Mesenchymal stem cell (in vitro differentiated cells and primary cell): Measurements from ENCODE around the gene RAD51B.

Experiments used
- DNase-seq: peaks from one replicate; pipeline ENCODE4 v3.0.0-alpha.2; 2013
- H2AFZ ChIP-seq: one replicate; pipeline ENCODE4 v1.6.1; 2013; ENCODE audit warnings: low read depth, mild to moderate bottlenecking, control low read depth, inconsistent platforms, low read length, moderate library complexity
- H2AK5ac ChIP-seq: 2 replicates; pipeline ENCODE4 v1.6.1; 2013; ENCODE audit warnings: low read length, moderate library complexity, mild to moderate bottlenecking, inconsistent platforms; ENCODE audit not compliant: severe bottlenecking
- H2BK120ac ChIP-seq: one replicate; pipeline ENCODE4 v1.6.1; 2013; ENCODE audit warnings: low read depth, mild to moderate bottlenecking, inconsistent platforms, low read length, moderate library complexity
- H2BK12ac ChIP-seq, 2 experiments: one replicate each; pipeline ENCODE4 v1.6.1; 2013; ENCODE audit warnings: inconsistent platforms in 2 of 2, low read length in 2 of 2, mild to moderate bottlenecking in 2 of 2, moderate library complexity in 2 of 2, control low read depth in 1 of 2
- H2BK15ac ChIP-seq: one replicate; pipeline ENCODE4 v1.6.1; 2013; ENCODE audit warnings: mild to moderate bottlenecking, low read depth, inconsistent platforms; ENCODE audit not compliant: poor library complexity, severe bottlenecking
- H2BK5ac ChIP-seq: 2 replicates; pipeline ENCODE4 v1.6.1; 2013; ENCODE audit warnings: low read depth, mild to moderate bottlenecking, low read length, control low read depth, inconsistent platforms; ENCODE audit not compliant: poor library complexity, severe bottlenecking
- H3K14ac ChIP-seq, 2 experiments: one replicate each; pipeline ENCODE4 v1.6.1; 2013; ENCODE audit warnings: inconsistent platforms in 2 of 2, low read length in 2 of 2, control low read depth in 1 of 2, mild to moderate bottlenecking in 1 of 2, moderate library complexity in 1 of 2
- H3K18ac ChIP-seq, 2 experiments: one replicate each; pipeline ENCODE4 v1.6.1; 2013; ENCODE audit warnings: inconsistent platforms in 2 of 2, low read length in 2 of 2, control low read depth in 1 of 2, low read depth in 1 of 2, mild to moderate bottlenecking in 1 of 2
- H3K23ac ChIP-seq, 2 experiments: one replicate each; pipeline ENCODE4 v1.6.1; 2013; ENCODE audit warnings: inconsistent platforms in 2 of 2, low read length in 2 of 2, mild to moderate bottlenecking in 2 of 2, moderate library complexity in 2 of 2, control low read depth in 1 of 2
- H3K27ac ChIP-seq: 2 replicates; pipeline ENCODE4 v1.5.1; 2013; ENCODE audit warnings: mild to moderate bottlenecking, moderate library complexity, low read length, control low read depth, inconsistent platforms; ENCODE audit not compliant: poor library complexity, severe bottlenecking
- H3K27me3 ChIP-seq, 2 experiments: 2 replicates each; pipeline versions ENCODE4 v1.6.1 to v1.7.0; 2013; ENCODE audit warnings: low read length in 2 of 2, mild to moderate bottlenecking in 2 of 2, moderate library complexity in 2 of 2, control low read depth in 1 of 2, inconsistent platforms in 1 of 2; ENCODE audit not compliant: control insufficient read depth in 1 of 2, insufficient read depth in 1 of 2
- H3K36me3 ChIP-seq, 2 experiments: 2 replicates each; pipeline versions ENCODE4 v1.6.1 to v1.7.0; 2013; ENCODE audit warnings: low read length in 2 of 2, control low read depth in 1 of 2, inconsistent platforms in 1 of 2, low read depth in 1 of 2, mild to moderate bottlenecking in 1 of 2; ENCODE audit not compliant: insufficient read depth in 2 of 2, control insufficient read depth in 1 of 2
- H3K4ac ChIP-seq, 2 experiments: one replicate each; pipeline ENCODE4 v1.6.1; 2013; ENCODE audit warnings: inconsistent platforms in 2 of 2, low read length in 2 of 2, mild to moderate bottlenecking in 2 of 2, moderate library complexity in 2 of 2, control low read depth in 1 of 2, low read depth in 1 of 2
- H3K4me1 ChIP-seq: 2 replicates; pipeline ENCODE4 v1.6.1; 2013; ENCODE audit warnings: low read depth, low read length, control low read depth; ENCODE audit not compliant: control insufficient read depth, insufficient read depth
- H3K4me2 ChIP-seq: 2 replicates; pipeline ENCODE4 v1.6.1; 2013; ENCODE audit warnings: low read length, mild to moderate bottlenecking, inconsistent platforms; ENCODE audit not compliant: poor library complexity, severe bottlenecking
- H3K4me3 ChIP-seq, 2 experiments: 2 replicates each; pipeline versions ENCODE4 v1.5.1 to v1.7.0; 2013; ENCODE audit warnings: low read length in 2 of 2, mild to moderate bottlenecking in 2 of 2, control low read depth in 1 of 2, low read depth in 1 of 2; ENCODE audit not compliant: insufficient read depth in 1 of 2
- H3K79me1 ChIP-seq: replicated peaks from 2 replicates; pipeline ENCODE4 v1.6.1; 2013; ENCODE audit warnings: mild to moderate bottlenecking, control low read depth, low read length, inconsistent platforms; ENCODE audit not compliant: poor library complexity, severe bottlenecking
- H3K9ac ChIP-seq: 2 replicates; pipeline ENCODE4 v1.7.0; 2013; ENCODE audit warnings: mild to moderate bottlenecking, low read length, moderate library complexity
- H3K9me3 ChIP-seq: 2 replicates; pipeline ENCODE4 v1.7.0; 2013; ENCODE audit warnings: mild to moderate bottlenecking, low read length; ENCODE audit not compliant: control insufficient read depth
- H4K8ac ChIP-seq: one replicate; pipeline ENCODE4 v1.6.1; 2013; ENCODE audit warnings: inconsistent platforms, mild to moderate bottlenecking, low read length, moderate library complexity
- H4K91ac ChIP-seq: one replicate; pipeline ENCODE4 v1.6.1; 2013; ENCODE audit warnings: mild to moderate bottlenecking, low read length, inconsistent platforms
- WGBS: methylation state at CpG from one replicate; pipeline ENCODE4 v1.1.7; 2013; ENCODE audit warnings: mixed read lengths; 5-methylcytosine and 5-hydroxymethylcytosine counted together

Gene RAD51B

DNA sequence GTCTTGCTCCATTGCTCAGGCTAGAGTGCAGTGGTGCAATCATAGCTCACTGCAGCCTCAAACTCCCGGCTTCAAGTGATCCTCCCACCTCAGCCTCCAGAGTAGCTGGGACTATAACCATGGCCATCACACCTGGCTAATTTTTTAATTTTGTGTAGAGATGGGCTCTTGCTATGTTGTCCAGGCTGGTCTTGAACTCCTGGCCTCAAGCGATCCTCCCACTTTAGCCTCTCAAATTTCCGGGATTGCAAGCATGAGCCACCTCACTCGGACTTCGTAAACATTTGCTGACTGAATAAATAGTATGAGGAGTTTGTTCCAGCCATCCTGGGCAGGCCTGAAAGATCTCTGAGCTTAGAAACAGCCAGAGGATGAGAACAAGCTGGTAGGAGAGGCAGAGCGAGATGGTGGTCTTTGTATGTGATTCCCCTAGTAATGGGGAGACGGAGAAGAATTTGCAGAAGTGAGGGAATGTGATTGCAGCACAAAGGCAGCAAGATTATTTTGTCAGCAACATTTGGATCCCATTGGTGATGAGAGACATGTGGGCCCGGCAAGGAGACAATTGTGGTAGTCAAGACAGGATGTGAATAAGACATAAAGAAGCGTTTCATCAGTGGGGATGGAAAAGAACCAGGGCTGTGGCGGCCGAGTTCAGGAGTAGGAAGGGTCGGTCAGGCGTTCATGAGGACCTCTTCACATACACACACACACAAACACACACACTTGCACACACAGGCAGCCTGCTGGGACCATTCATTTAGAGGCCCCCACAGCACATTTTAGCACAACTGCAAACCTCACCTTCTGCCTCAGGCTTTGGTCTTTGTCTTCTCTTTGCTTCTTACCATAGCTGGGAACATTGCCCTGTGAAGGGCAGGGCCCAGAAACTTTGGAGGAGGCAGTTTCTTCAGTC is 817.8 kb downstream of the RAD51B start:
- Histone ChIP-seq H3K4me1 (peaks cover 3% of the 10 kb centered on the region), H4K91ac (peak overlapping the region; percentile 79), H2BK12ac (peak overlapping the region; percentile 94 to 96), H3K9me3 (peaks cover 15% of the 10 kb centered on the region), H3K4ac (peak overlapping the region; percentile 69 to 89), H3K79me1 (no peaks in the 10 kb centered on the region), H2AK5ac (no peak overlapping the region), H2BK120ac (peak overlapping the region; percentile 50), H3K27ac (no peak overlapping the region), H3K4me2 (no peak overlapping the region), H3K14ac (peak overlapping the region in 1 of 2 experiments; percentile 87), H3K18ac (peak overlapping the region; percentile 98 to 99), H4K8ac (peak overlapping the region; percentile 77), H2AFZ (peak overlapping the region; percentile 36), H3K27me3 (no peaks in the 10 kb centered on the region), H3K4me3 (no peak overlapping the region), H3K9ac (peak overlapping the region; percentile 22), H3K23ac (peak overlapping the region in 1 of 2 experiments; percentile 17), H2BK5ac (no peak overlapping the region), H2BK15ac (peak overlapping the region; percentile 90), H3K36me3 (no peaks in the 10 kb centered on the region)
- 55% methylated on average over 13 of the region's 13 CpGs for WGBS
- peak; percentile 75 for DNase-seq

DNA sequence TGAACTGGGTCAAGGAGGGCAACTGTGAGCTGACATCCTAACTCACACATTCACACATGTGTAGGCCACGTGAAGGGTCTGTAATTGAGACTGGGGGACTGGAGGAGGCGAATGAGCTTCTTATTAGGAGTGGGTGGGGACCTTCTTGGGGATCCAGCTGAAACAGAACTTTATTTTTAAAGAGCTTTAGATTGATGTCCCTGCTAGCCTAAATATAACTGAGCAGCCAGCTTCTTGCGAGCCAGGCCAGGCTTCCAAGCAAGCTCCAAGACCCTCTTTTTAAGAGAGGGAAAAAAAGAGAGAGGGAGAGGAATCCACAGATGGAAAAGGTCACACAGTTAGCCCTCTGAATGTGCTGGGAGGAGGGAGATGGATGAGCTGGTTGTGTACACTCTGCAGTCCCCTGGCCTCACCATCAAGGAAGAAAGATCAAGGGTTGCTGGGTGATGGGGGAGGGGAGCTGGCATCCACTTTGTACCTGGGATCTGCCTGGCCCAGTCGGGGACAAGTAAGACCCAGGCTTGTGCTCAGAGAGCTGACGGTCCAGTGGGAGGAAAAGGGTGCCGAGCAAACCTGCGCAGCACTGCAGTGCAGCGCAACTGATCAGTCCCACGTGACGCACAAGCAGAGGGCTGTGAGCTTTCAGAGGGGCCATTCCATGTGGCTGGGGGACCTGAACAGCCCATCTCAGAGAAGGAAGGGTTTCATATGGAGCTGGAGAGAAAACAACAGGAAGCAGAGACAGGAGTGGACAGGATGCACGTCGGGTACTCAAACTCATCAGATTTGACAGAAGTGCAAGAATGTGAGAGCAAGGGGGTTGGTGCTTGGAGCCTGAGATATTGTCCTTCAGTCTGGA is 818.8 kb downstream of the RAD51B start:
- Histone ChIP-seq H2BK120ac (peak overlapping the region; percentile 96), H3K4me2 (no peak overlapping the region), H4K91ac (peak overlapping the region; percentile 98), H2BK12ac (peak overlapping the region; percentile 94 to 100), H3K23ac (no peak overlapping the region), H3K4me1 (peaks cover 3% of the 10 kb centered on the region), H2AFZ (peak overlapping the region; percentile 36), H3K27me3 (no peaks in the 10 kb centered on the region), H2BK5ac (no peak overlapping the region), H3K79me1 (no peaks in the 10 kb centered on the region), H3K14ac (peak overlapping the region; percentile 87 to 91), H3K9me3 (peaks cover 15% of the 10 kb centered on the region), H3K9ac (peak overlapping the region; percentile 22), H4K8ac (peak overlapping the region; percentile 100), H3K36me3 (no peaks in the 10 kb centered on the region), H3K27ac (no peak overlapping the region), H3K4me3 (peak overlapping the region in 1 of 2 experiments; percentile 8), H2BK15ac (peak overlapping the region; percentile 98), H3K18ac (peak overlapping the region; percentile 98 to 99), H2AK5ac (no peak overlapping the region), H3K4ac (peak overlapping the region; percentile 89 to 97)
- WGBS, result 68% methylated on average over 12 of the region's 12 CpGs
- DNase-seq, result no peak

DNA sequence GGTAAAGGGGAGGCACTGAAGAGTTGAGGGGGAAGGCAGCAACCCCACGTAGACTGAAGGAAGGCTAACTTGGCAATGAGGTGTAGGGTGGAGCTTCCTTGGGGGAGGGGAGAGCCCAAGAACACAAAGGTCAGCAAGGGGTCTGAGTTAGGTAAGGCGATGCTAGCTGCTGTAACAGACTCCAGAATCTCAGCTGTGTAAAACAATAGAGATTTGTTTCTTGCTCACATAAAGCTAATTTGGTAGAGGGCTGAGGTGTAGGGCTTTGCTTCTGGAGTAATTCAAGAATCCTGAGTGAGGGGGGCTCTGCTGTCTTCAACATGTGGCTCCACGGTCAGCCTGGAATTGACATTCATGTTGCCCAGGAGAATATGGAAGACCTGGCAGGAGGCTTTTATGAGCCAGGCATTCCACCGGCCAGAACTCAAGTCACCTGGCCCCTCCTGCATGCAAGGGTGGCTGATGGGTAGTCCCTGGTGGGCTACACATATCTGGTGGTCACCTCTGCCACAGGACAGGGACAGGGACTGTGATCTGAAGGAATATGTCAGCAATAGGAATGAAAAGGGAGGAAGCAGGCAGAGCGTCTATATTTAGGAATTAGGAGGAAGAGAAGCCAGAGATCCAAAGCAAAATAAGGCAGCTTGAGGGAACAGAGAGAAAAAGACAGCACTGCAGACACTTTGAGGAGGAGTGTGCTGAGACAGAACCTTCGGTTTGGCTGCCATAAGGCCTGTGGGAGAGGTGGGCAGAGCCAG is 819.6 kb downstream of the RAD51B start:
- peak overlapping the region in 1 of 2 experiments; percentile 87 for H3K14ac ChIP-seq
- peaks cover 3% of the 10 kb centered on the region for H3K4me1 ChIP-seq
- H2BK12ac ChIP-seq, result peak overlapping the region; percentile 94 to 100
- peak overlapping the region; percentile 89 to 97 for H3K4ac ChIP-seq
- no peak for DNase-seq
- no peaks in the 10 kb centered on the region for H3K27me3 ChIP-seq
- H3K18ac ChIP-seq, result peak overlapping the region; percentile 98 to 99
- peaks cover 15% of the 10 kb centered on the region for H3K9me3 ChIP-seq
- H3K9ac ChIP-seq, result no peak overlapping the region
- no peak overlapping the region for H2AK5ac ChIP-seq
- H3K4me3 ChIP-seq, result no peak overlapping the region
- no peaks in the 10 kb centered on the region for H3K36me3 ChIP-seq
- no peak overlapping the region for H3K27ac ChIP-seq
- peak overlapping the region; percentile 96 for H2BK120ac ChIP-seq
- WGBS, result 72% methylated on average over 6 of the region's 6 CpGs
- peak overlapping the region; percentile 24 for H2BK5ac ChIP-seq
- H4K8ac ChIP-seq, result peak overlapping the region; percentile 100
- H3K79me1 ChIP-seq, result no peaks in the 10 kb centered on the region
- H2BK15ac ChIP-seq, result peak overlapping the region; percentile 85
- peak overlapping the region; percentile 98 for H4K91ac ChIP-seq
- H3K23ac ChIP-seq, result no peak overlapping the region
- no peak overlapping the region for H3K4me2 ChIP-seq
- no peak overlapping the region for H2AFZ ChIP-seq
